CD4-positive, alpha-beta T cell treated with Interleukin-15 for 4 hours (primary cell): ENCODE data around the gene TNS1.

Experiments
- DNase-seq: peaks from one replicate; pipeline ENCODE4 v3.0.0-alpha.2; 2020; ENCODE audit warnings: low spot score

The TNS1 gene

GRCh38 chr2:217830807-217831206 lies 172.0 kb downstream of the TNS1 start:
- no peak for DNase-seq

DNA sequence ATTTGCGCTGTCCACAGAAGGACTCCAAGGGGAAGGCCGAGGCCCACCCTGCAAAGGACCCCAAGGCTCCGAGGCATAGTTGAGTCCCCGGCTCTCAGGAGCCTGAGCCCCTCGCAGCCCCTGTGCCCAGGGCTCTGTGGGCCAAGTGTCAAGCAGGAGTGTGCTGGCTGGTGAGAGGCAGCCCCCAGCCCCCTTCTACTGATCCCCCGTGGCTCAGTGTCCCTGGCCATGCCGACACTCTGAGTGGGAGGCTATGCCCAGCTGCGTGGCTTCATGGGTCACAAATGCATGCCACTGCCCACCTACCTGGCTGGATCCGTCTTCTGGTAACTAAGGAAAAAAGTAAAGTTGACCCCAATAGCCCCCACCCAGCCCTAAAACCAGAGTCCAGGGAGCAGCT lies 172.7 kb downstream of the TNS1 start:
- no peak for DNase-seq

GRCh38 chr2:217829420-217829819 lies 173.4 kb downstream of the TNS1 start:
- DNase-seq = no peak

- DNase-seq = no peak
Measured at GRCh38 chr2:217828336-217828735, 174.5 kb downstream of the TNS1 start.

- no peak for DNase-seq
Measured at GRCh38 chr2:217827430-217828201, 175.2 kb downstream of the TNS1 start.

GRCh38 chr2:217826991-217827390 lies 175.8 kb downstream of the TNS1 start:
- no peak for DNase-seq

GRCh38 chr2:217826520-217826919 lies 176.3 kb downstream of the TNS1 start:
- no peak for DNase-seq

DNA sequence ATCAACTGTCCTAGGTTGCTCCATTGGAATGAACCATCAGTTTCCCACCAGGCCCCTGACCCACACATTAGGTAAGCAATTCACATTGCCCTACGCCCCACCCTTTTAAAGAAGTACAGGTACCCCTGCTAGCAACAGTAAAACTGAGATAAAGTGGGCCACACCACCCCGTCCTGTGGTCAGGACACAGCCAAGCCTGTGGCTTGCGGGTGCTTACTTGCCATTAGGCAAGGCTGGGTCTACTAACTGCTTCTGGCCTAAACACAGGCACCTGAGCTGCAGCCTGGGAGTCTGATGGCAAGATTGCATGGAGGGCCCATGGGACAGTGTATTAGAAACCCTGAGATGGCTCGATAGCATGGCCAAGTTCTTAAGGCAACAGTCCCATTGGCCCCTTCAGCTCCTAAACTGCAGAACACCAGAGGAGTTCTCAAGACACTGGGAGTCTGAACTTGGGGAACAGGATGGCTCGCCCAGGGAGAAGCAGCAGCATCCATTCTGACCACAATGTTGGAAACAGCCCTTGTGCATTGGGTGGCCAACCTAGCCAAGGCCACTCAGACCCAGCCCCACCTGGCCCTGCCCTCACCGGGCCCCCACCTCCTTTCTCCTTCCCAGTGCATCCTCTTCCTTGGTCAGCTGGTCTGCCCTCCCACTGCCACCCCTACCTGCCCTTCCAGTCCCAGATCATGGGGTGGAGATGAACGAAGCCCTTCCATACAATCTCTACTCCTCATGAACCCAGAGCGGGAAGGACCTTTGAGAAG lies 177.1 kb downstream of the TNS1 start:
- DNase-seq = no peak

- no peak for DNase-seq
Measured at GRCh38 chr2:217824223-217824622, 178.6 kb downstream of the TNS1 start.

GRCh38 chr2:217823626-217824025 lies 179.2 kb downstream of the TNS1 start:
- DNase-seq = no peak

DNA sequence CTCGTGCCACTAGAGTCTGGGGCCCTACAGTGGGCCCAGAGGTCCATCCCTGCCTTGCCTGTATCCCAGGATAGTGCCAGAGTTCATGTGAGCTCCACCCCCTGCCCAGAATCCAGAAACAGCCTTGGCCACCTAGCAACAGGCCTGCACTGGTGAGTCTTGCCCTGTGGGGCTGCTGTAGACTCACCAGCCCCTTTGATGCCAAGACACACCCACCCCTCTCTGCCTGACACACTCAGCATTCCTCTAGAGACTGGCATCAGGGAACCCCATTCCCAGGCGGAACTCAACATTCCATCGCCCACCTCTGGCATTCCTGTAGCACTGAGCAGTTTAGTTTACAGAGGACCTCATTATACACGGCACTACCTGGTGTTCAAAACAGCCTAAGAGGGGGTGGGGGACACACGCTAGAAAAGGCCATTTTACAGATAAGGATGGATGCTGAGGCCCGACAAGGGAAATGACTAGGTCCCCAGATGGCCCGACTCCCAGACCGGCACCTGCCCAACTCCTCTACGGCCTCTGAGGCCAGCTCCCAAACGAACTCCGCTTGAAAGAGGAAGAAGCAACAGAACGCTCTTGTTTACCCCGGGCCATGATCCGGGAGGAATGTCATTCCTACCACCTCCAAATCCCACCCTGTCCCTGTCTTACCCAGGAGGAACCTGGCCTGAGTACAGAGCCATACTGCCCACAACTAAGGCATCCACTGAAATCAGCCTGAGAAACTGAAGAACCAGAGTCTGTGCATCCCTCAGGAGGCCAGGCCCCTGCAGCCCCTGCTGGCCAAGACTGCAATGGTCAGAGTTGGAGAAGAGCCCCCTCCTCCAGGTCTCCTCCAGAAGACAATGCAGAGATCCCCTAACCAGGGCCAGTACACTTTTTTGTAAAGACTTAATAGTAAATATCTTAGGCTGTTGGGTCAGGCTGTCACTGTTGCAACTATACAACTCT lies 180.2 kb downstream of the TNS1 start:
- DNase-seq = no peak

DNA sequence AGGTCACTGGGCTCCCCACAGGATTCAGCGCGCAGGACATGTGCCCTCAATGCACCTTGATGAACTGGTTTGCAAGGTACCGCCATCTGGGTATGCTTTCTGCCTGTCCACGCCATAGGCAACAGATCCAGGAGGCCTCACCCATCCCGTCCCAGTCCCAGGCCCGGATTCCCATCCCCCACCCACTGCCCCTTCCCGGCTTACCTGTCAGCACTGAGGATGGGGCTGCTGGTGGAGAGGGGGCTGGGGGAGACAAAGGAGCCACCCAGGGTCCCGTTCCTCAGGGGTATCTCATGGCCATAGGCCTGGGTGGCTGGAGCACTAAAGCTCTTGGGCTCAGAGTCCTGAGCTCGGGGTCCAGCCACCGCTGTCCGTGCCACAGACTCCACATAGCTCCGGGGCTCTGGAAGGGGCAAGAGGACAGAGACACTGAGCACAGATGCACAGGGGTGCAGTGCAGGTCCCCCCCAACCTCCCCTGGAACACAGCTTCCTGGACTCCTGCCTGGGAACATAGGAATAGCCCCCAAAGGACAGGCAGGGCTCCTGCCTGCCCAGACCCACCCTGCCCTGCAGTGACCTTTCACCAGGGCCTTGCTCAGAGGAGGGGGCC lies 181.2 kb downstream of the TNS1 start:
- DNase-seq = no peak

DNA sequence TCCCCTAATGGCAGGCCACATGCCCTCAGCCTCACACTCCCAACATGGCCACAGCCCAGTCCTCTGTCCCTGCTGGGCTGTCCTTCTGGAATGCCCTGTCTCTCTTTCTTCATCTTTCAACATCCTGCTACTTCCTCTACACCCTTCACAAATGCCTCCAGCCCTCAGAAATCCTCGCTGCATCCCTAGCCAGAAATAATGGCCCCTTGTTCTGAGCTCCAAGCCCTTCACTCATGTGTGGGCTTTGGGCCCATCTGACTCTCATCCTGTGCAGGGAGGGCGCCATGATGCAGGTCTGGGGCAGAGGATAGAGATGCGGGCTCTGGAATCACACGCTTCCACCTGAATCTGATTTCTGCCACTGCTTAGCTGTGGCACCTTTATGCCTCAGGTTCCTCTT lies 181.9 kb downstream of the TNS1 start:
- no peak for DNase-seq

- no peak for DNase-seq
Measured at GRCh38 chr2:217820091-217820819, 182.5 kb downstream of the TNS1 start.

DNA sequence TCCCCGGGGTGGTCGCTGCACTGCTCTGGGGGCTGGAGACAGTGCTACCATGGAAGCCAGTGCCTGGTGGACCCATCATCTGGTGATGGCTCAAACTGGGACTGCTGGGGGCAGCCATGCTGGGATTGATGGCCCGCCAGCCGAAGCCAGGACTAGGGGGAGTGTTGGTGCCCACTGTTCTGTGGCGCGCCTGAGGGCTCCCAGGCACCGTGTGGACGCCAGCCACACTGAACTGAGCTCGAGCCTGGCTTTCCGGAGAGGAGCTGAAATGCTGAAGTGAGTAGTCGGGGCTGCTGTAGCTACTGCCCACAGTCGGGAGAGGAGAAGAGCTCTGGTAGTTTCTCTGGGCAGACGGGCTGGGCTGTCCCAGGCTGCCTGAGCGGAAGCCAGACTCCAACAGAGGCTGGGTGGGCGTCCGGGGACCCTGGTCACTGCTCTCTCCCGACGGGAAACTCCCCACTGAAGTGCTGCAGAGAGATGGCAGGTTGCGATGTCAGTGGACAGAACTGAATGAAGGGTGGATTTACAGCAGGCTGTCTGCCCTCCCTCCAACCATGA lies 184.4 kb downstream of the TNS1 start:
- DNase-seq = no peak

DNA sequence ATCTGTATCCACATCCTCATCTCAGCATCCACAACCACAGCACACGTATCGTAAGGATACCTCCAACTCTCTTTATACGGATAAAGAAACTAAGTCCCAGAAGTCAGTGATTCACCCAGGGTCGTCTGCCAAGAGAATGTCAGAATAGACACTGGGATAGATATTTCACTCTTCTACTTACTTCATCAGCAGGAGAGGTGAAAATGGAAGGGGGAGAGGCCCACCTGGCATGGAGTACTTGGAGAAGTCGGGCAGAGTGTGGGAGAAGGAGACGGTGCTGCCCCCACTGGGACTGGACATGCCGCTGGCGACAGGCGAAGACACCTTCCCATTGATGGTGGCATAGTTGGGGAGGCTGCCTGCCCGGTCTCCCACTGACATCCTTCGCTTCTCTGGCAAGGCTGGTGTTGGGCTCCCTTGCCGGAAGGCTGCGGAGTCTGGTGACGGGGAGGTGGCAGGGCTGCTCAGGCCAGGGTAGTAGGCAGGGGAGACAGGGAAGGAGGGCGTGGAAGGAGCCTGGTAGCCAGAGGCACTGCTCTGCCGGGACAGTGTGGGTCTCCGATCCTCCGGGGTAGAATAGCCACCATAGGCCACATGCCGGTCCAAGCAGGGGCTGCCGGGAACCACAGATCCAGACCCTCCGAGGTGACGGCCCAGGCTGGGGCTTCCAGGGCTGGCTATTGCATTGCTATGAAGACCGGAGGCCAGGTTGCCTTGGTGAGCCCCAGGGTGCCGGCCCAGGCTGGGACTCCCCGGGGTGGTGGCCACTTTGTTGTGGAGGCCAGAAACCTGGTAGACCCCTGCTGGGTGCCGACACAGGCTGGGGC lies 185.1 kb downstream of the TNS1 start:
- DNase-seq = no peak

DNA sequence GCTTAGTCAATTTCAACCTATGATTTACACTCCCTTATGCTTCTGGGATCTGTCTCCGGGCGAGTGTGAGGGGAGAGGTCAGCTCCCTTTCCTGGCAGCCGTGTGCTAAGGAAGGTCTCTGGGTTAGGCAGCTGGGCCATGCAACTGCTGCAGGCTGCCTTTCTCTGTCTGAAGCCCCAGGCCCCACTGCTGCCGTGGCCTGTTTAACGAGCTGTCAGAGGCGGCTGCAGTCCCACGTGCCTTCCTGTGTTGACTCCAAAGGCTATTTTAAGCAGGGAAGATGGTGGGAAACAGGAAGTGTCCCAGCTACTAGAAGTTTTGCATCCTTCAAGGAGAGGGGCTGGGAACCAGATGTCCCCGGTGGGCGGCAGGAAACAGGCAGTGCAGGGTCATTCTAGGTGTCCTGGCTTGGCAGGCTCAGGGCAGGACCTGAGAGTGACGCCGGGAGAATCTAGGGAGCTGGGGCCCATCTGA lies 186.4 kb downstream of the TNS1 start:
- no peak for DNase-seq

DNA sequence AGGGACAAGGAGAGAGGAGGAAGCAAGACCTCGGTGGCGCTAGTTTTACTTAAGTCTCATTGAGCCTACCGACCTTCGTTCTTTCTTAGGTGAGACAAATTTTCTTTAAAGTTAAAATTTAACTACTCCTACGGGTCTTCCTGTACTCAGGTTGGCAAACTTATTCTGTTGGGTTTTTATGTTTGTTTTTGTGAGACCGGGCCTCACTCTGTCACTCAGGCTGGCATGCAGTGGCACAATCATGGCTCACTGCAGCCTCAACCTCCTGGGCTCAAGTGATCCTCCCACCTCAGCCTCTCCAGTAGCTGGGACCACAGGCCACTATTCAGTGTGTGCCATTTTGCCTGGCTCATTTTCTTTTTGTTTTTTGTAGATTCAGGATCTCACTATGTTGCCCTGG lies 189.0 kb downstream of the TNS1 start:
- DNase-seq = no peak

DNA sequence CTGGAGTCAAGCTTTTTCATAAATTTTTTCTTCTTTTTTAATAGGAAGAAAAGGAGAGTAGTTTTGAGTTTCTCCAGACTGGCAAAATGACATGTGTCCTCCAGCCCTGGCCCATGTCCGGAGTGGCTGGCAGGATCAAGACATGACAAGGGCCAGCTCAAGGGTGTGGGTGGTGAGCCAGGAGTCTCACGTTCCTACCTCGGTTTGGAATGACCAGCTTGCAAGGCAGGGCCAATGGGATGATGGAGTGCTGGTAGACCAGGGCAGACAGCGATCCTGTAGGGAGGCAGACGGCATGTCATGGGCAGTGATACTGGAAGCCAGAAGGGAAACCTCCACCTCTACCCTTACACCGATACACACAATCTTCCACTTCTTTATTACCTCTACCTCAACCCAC lies 190.6 kb downstream of the TNS1 start:
- DNase-seq = no peak

DNA sequence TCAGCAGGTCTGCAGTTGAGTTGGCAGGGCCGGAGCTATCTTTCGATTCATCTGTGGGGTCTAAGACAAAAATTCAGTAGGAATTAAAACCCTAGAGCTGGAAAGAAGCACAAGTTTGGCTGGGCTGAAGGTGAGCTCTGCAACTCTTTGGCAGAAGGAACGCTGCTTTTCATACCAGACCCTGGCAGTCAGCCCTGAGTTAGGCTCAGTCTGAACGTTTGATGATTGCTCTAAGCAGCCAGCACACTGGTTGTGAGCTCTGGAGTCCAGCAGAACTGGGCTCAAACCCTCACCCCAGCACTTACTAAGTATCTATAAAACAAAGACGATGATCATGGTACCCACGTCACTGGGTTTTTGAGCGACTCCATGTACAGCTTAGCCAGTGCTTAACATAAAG lies 192.5 kb downstream of the TNS1 start:
- DNase-seq = no peak
